H9 (cell line): ENCODE data around the gene CCDC59. TPM values are rescaled to one million over a fixed set of nuclear protein-coding genes. Genes with fewer than 3 reads are reported as not detected.

Experiments
- DNase-seq: peaks from one replicate; pipeline ENCODE4 v3.0.0-alpha.2; 2017
- H2AFZ ChIP-seq: one replicate; pipeline ENCODE4 v1.6.1; 2013; ENCODE audit warnings: mild to moderate bottlenecking, low read length, control low read depth, moderate library complexity
- H2AK5ac ChIP-seq: 2 replicates; pipeline ENCODE4 v1.6.1; 2013; ENCODE audit warnings: low read length, control low read depth, mixed read lengths; ENCODE audit not compliant: insufficient read length
- H2BK120ac ChIP-seq: one replicate; pipeline ENCODE4 v1.6.1; 2013; ENCODE audit warnings: low read depth, mild to moderate bottlenecking, low read length, control low read depth, inconsistent platforms; ENCODE audit not compliant: poor library complexity, severe bottlenecking
- H2BK12ac ChIP-seq: 2 replicates; pipeline ENCODE4 v1.6.1; 2013; ENCODE audit warnings: low read length, control low read depth, mixed read lengths, low read depth; ENCODE audit not compliant: insufficient read length
- H2BK15ac ChIP-seq: 2 replicates; pipeline ENCODE4 v1.6.1; 2013; ENCODE audit warnings: low read depth, low read length, control low read depth
- H2BK20ac ChIP-seq: one replicate; pipeline ENCODE4 v1.6.1; 2013; ENCODE audit warnings: low read depth, mild to moderate bottlenecking, low read length, control low read depth, inconsistent platforms; ENCODE audit not compliant: poor library complexity, severe bottlenecking
- H2BK5ac ChIP-seq: 2 replicates; pipeline ENCODE4 v1.6.1; 2013; ENCODE audit warnings: low read length, control low read depth, mixed read lengths; ENCODE audit not compliant: insufficient read length
- H3K14ac ChIP-seq: 2 replicates; pipeline ENCODE4 v1.6.1; 2013; ENCODE audit warnings: low read length, control low read depth; ENCODE audit not compliant: insufficient read depth
- H3K18ac ChIP-seq: 2 replicates; pipeline ENCODE4 v1.6.1; 2013; ENCODE audit warnings: low read depth, mild to moderate bottlenecking, mixed read lengths, low read length, control low read depth; ENCODE audit not compliant: insufficient read length
- H3K23ac ChIP-seq: 2 replicates; pipeline ENCODE4 v1.6.1; 2013; ENCODE audit warnings: low read length, control low read depth, mixed read lengths, low read depth; ENCODE audit not compliant: insufficient read length
- H3K23me2 ChIP-seq: 2 replicates; pipeline ENCODE4 v1.6.1; 2013; ENCODE audit warnings: low read depth, mild to moderate bottlenecking, mixed read lengths, low read length, control low read depth; ENCODE audit not compliant: insufficient read length, poor library complexity, severe bottlenecking
- H3K27ac ChIP-seq: 2 replicates; pipeline ENCODE4 v1.5.1; 2013; ENCODE audit warnings: low read length, control low read depth, mixed read lengths, low read depth; ENCODE audit not compliant: insufficient read length
- H3K27me3 ChIP-seq: 2 replicates; pipeline ENCODE4 v1.6.1; 2013; ENCODE audit warnings: low read length, control low read depth, inconsistent platforms; ENCODE audit not compliant: insufficient read depth
- H3K4ac ChIP-seq: 2 replicates; pipeline ENCODE4 v1.6.1; 2013; ENCODE audit warnings: low read depth, mild to moderate bottlenecking, control low read depth, inconsistent platforms, low read length, moderate library complexity
- H3K4me1 ChIP-seq: 2 replicates; pipeline ENCODE4 v1.6.1; 2013; ENCODE audit warnings: low read length, control low read depth, inconsistent platforms; ENCODE audit not compliant: insufficient read depth
- H3K4me2 ChIP-seq: 2 replicates; pipeline ENCODE4 v1.6.1; 2013; ENCODE audit warnings: low read length, control low read depth, mixed read lengths; ENCODE audit not compliant: insufficient read length, insufficient read depth
- H3K56ac ChIP-seq: 2 replicates; pipeline ENCODE4 v1.6.1; 2013; ENCODE audit warnings: low read depth, mild to moderate bottlenecking, mixed read lengths, low read length, control low read depth; ENCODE audit not compliant: insufficient read length
- H3K79me1 ChIP-seq: 2 replicates; pipeline ENCODE4 v1.6.1; 2013; ENCODE audit warnings: low read depth, mild to moderate bottlenecking, moderate library complexity, low read length, control low read depth, inconsistent platforms; ENCODE audit not compliant: insufficient read depth, poor library complexity, severe bottlenecking
- H3K79me2 ChIP-seq: 2 replicates; pipeline ENCODE4 v1.6.1; 2013; ENCODE audit warnings: low read length, control low read depth, inconsistent platforms; ENCODE audit not compliant: insufficient read depth
- H3K9ac ChIP-seq: 2 replicates; pipeline ENCODE4 v1.6.1; 2013; ENCODE audit warnings: low read length, control low read depth, mixed read lengths; ENCODE audit not compliant: insufficient read length; ENCODE audit errors: extremely low read depth
- H3K9me3 ChIP-seq: one replicate; pipeline ENCODE4 v1.6.1; 2013; ENCODE audit warnings: low read depth, low read length, inconsistent platforms; ENCODE audit not compliant: control insufficient read depth
- H3T11ph ChIP-seq: one replicate; pipeline ENCODE4 v1.6.1; 2013; ENCODE audit warnings: mild to moderate bottlenecking, low read length, control low read depth, inconsistent platforms
- H4K20me1 ChIP-seq: one replicate; pipeline ENCODE4 v1.6.1; 2013; ENCODE audit not compliant: control insufficient read depth, insufficient read length, insufficient read depth
- H4K5ac ChIP-seq: 2 replicates; pipeline ENCODE4 v1.6.1; 2013; ENCODE audit warnings: low read depth, mild to moderate bottlenecking, mixed read lengths, low read length, control low read depth; ENCODE audit not compliant: insufficient read length
- H4K8ac ChIP-seq: replicated peaks from 2 replicates; pipeline ENCODE4 v1.6.1; 2013; ENCODE audit warnings: low read length, control low read depth, mixed read lengths, low read depth; ENCODE audit not compliant: insufficient read length
- H4K91ac ChIP-seq: 2 replicates; pipeline ENCODE4 v1.6.1; 2013; ENCODE audit warnings: low read depth, mild to moderate bottlenecking, moderate library complexity, mixed read lengths, low read length, control low read depth; ENCODE audit not compliant: insufficient read length
- H3K27ac Mint-ChIP-seq, 3 experiments: 2 replicates in 2 of 3; 3 replicates in 1 of 3; pipeline ENCODE4 v1.8.0; 2020 to 2021; ENCODE audit warnings: mixed read lengths in 3 of 3, mild to moderate bottlenecking in 1 of 3, moderate library complexity in 1 of 3
- H3K27me3 Mint-ChIP-seq: 2 replicates; pipeline ENCODE4 v1.8.0; 2021; ENCODE audit warnings: low read depth, mild to moderate bottlenecking, moderate library complexity, mixed read lengths
- H3K36me3 Mint-ChIP-seq, 3 experiments: 2 replicates in 2 of 3; 3 replicates in 1 of 3; pipeline ENCODE4 v1.8.0; 2020 to 2021; ENCODE audit warnings: low read depth in 3 of 3, mixed read lengths in 3 of 3; ENCODE audit not compliant: insufficient read depth in 1 of 3
- H3K4me1 Mint-ChIP-seq, 2 experiments: 2 replicates each; pipeline ENCODE4 v1.8.0; 2020; ENCODE audit warnings: mixed read lengths in 2 of 2
- H3K4me3 Mint-ChIP-seq, 2 experiments: 2 replicates in 1 of 2; 3 replicates in 1 of 2; pipeline ENCODE4 v1.8.0; 2020 to 2021; ENCODE audit warnings: mild to moderate bottlenecking in 2 of 2, mixed read lengths in 2 of 2, moderate library complexity in 1 of 2
- H3K9me3 Mint-ChIP-seq, 2 experiments: 2 replicates in 1 of 2; 3 replicates in 1 of 2; pipeline ENCODE4 v1.8.0; 2020; ENCODE audit warnings: mild to moderate bottlenecking in 2 of 2, mixed read lengths in 2 of 2, moderate library complexity in 1 of 2
- CTCF ChIP-seq: fragments of 200-600 bp; sonication (generic); conservative IDR thresholded peaks from 3 replicates; pipeline ENCODE4 v1.8.0; 2021; ENCODE audit warnings: antibody characterized with exemption, mild to moderate bottlenecking
- WGBS: extraction: QIAGEN DNeasy Blood & Tissue Kit; methylation state at CpG from one replicate; pipeline ENCODE4 v1.1.7; 2013; ENCODE audit warnings: missing lambda C conversion rate, low lambda C conversion rate, mixed read lengths; ENCODE audit not compliant: insufficient read length; ENCODE audit errors: extremely low coverage; 5-methylcytosine and 5-hydroxymethylcytosine counted together
- total RNA-seq: library from RNA; stranded (reverse); gene quantifications from 2 replicates; pipeline ENCODE4 v1.2.1, GENCODE V29; 2021

The CCDC59 gene
- total RNA-seq, 1 experiment from 2014 or later, result 62.2 TPM

GRCh38 chr12:82375201-82375600 lies 17.0 kb upstream of the CCDC59 start:
- DNase-seq, result no peak
- Histone ChIP-seq H3K23ac (no peak overlapping the region), H3K9ac (no peak overlapping the region), H3K18ac (no peak overlapping the region), H3K79me2 (no peaks in the 10 kb centered on the region), H4K91ac (no peak overlapping the region), H2BK20ac (no peak overlapping the region), H4K5ac (no peak overlapping the region), H4K20me1 (no peaks in the 10 kb centered on the region), H3K56ac (no peak overlapping the region), H3K79me1 (no peaks in the 10 kb centered on the region), H3K14ac (no peak overlapping the region), H2AFZ (no peak overlapping the region), H3K4ac (no peak overlapping the region), H3K4me2 (no peak overlapping the region), H2BK12ac (no peak overlapping the region), H2BK120ac (no peak overlapping the region), H3K27me3 (no peaks in the 10 kb centered on the region), H2BK5ac (no peak overlapping the region), H2BK15ac (no peak overlapping the region), H3K9me3 (no peaks in the 10 kb centered on the region), H4K8ac (no peak overlapping the region), H2AK5ac (no peak overlapping the region), H3K27ac (no peak overlapping the region), H3K4me1 (no peaks in the 10 kb centered on the region), H3T11ph (no peak overlapping the region), H3K23me2 (no peaks in the 10 kb centered on the region)
- no peak overlapping the region for H3K27ac Mint-ChIP-seq
- H3K36me3 Mint-ChIP-seq, result peaks cover 35 to 46% (median 36%) of the 10 kb centered on the region in 3 experiments
- H3K4me1 Mint-ChIP-seq, result peaks cover 15 to 21% of the 10 kb centered on the region in 2 experiments
- no peak overlapping the region for H3K4me3 Mint-ChIP-seq
- TF ChIP-seq CTCF, result no peak
- no CpG with 5 or more reads among the region's 2 CpGs for WGBS
- no peaks in the 10 kb centered on the region for H3K27me3 Mint-ChIP-seq
- peaks cover 12 to 26% of the 10 kb centered on the region in 2 experiments for H3K9me3 Mint-ChIP-seq
